Measurements from ENCODE around the gene GNAI3.

GNAI3 gene

DNA sequence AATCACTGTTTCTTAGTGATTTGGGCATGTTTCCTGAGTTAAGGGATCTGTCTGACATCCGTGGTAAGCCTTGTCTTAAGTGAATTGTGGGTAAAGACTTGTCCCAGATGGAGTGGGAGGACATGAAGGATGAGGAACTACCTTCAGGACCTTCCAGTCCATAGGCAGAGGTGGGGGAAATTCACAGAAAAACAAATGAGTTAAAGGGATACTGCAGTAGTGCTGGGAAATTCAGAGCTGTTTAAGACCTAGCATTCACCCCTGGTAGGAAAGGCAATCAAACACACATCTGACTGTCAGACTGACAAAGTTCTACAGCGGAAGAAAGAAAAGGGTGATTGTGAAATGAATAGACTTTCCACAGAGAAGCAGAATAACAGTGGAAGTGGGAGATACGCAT lies 68.0 kb downstream of the GNAI3 start:
- TF ChIP-seq TCF12 (IDR thresholded peaks at IDR 0.05; ENCODE audit: low read depth) (no peak), NFIC (IDR thresholded peaks at IDR 0.05) (no peak), EGR1 (IDR thresholded peaks at IDR 0.05) (no peak), TEAD4 (IDR thresholded peaks at IDR 0.05) (no peak), CEBPB (IDR thresholded peaks at IDR 0.05) (no peak), YY1 (IDR thresholded peaks at IDR 0.05; ENCODE audit: low read depth) (no peak), EP300 (IDR thresholded peaks at IDR 0.05; ENCODE audit: borderline replicate concordance) (no peak), FOXM1 (IDR thresholded peaks at IDR 0.05; ENCODE audit: borderline replicate concordance, low read depth) (no peak), TAF1 (IDR thresholded peaks at IDR 0.05; ENCODE audit: low read depth) (no peak), RAD21 (IDR thresholded peaks at IDR 0.05; ENCODE audit: low read depth) (no peak), ZBTB7A (IDR thresholded peaks at IDR 0.05; ENCODE audit: low read depth) (no peak), CREB1 (IDR thresholded peaks at IDR 0.05; ENCODE audit: low read depth) (no peak)
- TF ChIP-seq, protein P1, sequence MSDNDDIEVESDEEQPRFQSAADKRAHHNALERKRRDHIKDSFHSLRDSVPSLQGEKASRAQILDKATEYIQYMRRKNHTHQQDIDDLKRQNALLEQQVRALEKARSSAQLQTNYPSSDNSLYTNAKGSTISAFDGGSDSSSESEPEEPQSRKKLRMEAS (IDR thresholded peaks at IDR 0.05) = no peak
- TF ChIP-seq, protein P2, sequence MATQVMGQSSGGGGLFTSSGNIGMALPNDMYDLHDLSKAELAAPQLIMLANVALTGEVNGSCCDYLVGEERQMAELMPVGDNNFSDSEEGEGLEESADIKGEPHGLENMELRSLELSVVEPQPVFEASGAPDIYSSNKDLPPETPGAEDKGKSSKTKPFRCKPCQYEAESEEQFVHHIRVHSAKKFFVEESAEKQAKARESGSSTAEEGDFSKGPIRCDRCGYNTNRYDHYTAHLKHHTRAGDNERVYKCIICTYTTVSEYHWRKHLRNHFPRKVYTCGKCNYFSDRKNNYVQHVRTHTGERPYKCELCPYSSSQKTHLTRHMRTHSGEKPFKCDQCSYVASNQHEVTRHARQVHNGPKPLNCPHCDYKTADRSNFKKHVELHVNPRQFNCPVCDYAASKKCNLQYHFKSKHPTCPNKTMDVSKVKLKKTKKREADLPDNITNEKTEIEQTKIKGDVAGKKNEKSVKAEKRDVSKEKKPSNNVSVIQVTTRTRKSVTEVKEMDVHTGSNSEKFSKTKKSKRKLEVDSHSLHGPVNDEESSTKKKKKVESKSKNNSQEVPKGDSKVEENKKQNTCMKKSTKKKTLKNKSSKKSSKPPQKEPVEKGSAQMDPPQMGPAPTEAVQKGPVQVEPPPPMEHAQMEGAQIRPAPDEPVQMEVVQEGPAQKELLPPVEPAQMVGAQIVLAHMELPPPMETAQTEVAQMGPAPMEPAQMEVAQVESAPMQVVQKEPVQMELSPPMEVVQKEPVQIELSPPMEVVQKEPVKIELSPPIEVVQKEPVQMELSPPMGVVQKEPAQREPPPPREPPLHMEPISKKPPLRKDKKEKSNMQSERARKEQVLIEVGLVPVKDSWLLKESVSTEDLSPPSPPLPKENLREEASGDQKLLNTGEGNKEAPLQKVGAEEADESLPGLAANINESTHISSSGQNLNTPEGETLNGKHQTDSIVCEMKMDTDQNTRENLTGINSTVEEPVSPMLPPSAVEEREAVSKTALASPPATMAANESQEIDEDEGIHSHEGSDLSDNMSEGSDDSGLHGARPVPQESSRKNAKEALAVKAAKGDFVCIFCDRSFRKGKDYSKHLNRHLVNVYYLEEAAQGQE (IDR thresholded peaks at IDR 0.05; ENCODE audit: low read depth) = no peak
- TF ChIP-seq, protein P3, sequence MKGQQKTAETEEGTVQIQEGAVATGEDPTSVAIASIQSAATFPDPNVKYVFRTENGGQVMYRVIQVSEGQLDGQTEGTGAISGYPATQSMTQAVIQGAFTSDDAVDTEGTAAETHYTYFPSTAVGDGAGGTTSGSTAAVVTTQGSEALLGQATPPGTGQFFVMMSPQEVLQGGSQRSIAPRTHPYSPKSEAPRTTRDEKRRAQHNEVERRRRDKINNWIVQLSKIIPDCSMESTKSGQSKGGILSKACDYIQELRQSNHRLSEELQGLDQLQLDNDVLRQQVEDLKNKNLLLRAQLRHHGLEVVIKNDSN (IDR thresholded peaks at IDR 0.05) = no peak

DNA sequence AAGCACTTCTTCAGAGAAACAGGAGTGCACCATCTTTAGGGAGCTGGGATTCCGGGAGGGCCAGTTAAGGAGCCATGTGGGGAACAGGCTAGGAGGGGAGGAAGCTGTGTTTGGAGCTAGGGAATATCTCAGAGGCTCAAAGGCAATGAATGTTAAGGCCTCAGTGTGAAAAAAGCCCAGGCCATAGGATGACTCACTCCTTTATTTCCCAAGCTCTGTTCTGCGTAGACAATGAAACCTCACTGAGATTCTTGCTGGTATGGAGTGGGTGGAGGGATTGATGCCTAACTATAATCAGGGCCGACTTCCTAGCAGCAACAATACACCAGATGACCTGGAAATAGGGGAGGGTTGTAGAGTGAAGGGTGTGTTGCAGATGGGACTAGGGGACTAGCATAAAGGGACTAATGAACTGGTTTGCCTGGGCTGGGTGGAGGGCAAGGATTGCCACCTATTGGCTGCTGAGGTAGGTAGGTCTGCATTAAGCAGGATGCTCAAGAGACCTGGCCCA lies 68.9 kb downstream of the GNAI3 start:
- no peak for TF ChIP-seq EP300 (IDR thresholded peaks at IDR 0.05; ENCODE audit: borderline replicate concordance)
- no peak for TF ChIP-seq FOXM1 (IDR thresholded peaks at IDR 0.05; ENCODE audit: borderline replicate concordance, low read depth)
- TF ChIP-seq, protein P3 (IDR thresholded peaks at IDR 0.05) = no peak
- TF ChIP-seq, protein P2 (IDR thresholded peaks at IDR 0.05; ENCODE audit: low read depth) = no peak
- TF ChIP-seq TAF1 (IDR thresholded peaks at IDR 0.05; ENCODE audit: low read depth) = no peak
- no peak for TF ChIP-seq TEAD4 (IDR thresholded peaks at IDR 0.05)
- TF ChIP-seq EGR1 (IDR thresholded peaks at IDR 0.05) = no peak

DNA sequence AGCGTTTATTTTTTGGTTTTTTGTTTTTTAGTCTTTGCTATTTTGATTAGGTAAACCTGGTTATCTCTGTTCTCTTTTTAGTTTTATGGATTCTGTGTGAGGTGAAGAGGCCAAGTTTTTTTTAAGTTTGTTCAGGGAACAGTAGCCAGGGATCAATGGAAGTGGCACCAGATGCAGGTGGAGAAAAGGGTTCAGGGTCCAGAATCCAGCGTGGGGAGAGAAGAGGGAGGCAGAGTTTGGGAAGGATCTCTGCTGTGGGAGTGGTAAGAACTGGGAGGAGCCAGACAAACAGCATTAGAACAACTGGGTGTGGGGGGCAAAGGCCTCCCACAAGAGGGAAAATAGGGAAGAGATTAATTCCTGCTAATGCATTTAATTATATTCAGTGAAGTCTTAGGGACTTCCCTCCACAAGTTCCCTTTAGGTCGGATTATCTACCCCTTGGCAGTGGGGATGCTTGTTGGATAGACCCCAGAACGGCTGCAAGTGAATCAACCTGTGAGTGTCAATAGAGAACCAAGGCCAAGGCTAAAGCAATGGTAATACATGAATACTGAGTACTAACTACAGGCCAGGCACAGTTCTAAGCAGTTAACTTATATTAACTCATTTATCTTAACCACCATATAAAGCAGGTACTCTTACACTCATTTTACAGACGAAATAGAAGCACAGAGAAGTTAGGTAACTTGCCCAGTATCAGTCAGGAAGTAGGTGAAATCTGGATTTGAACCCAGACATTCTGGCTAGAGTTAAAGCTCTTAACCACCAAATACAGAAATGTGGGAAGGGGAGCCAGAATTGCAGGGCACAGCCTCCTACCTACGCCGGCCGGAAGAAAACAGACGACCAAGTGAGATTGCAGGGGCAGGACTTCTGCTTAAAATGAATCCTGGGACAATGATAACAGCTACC lies 70.5 kb downstream of the GNAI3 start:
- TF ChIP-seq TEAD4 (IDR thresholded peaks at IDR 0.05) (no peak), TAF1 (IDR thresholded peaks at IDR 0.05; ENCODE audit: low read depth) (no peak), RAD21 (IDR thresholded peaks at IDR 0.05; ENCODE audit: low read depth) (no peak), TCF12 (IDR thresholded peaks at IDR 0.05; ENCODE audit: low read depth) (no peak), ZBTB7A (IDR thresholded peaks at IDR 0.05; ENCODE audit: low read depth) (no peak), FOXM1 (IDR thresholded peaks at IDR 0.05; ENCODE audit: borderline replicate concordance, low read depth) (no peak), NFIC (IDR thresholded peaks at IDR 0.05) (no peak), YY1 (IDR thresholded peaks at IDR 0.05; ENCODE audit: low read depth) (no peak), EGR1 (IDR thresholded peaks at IDR 0.05) (no peak), CREB1 (IDR thresholded peaks at IDR 0.05; ENCODE audit: low read depth) (no peak), CEBPB (IDR thresholded peaks at IDR 0.05) (no peak), EP300 (IDR thresholded peaks at IDR 0.05; ENCODE audit: borderline replicate concordance) (no peak)
- TF ChIP-seq, protein P2 (IDR thresholded peaks at IDR 0.05; ENCODE audit: low read depth) = no peak
- TF ChIP-seq, protein P1 (IDR thresholded peaks at IDR 0.05) = no peak
- TF ChIP-seq, protein P3 (IDR thresholded peaks at IDR 0.05) = no peak

Measured in Ishikawa (cell line).